ENCODE measurements around the gene REEP1.
A peak's percentile ranks its signal among the peaks of the same experiment; 100 is the strongest.

DNA sequence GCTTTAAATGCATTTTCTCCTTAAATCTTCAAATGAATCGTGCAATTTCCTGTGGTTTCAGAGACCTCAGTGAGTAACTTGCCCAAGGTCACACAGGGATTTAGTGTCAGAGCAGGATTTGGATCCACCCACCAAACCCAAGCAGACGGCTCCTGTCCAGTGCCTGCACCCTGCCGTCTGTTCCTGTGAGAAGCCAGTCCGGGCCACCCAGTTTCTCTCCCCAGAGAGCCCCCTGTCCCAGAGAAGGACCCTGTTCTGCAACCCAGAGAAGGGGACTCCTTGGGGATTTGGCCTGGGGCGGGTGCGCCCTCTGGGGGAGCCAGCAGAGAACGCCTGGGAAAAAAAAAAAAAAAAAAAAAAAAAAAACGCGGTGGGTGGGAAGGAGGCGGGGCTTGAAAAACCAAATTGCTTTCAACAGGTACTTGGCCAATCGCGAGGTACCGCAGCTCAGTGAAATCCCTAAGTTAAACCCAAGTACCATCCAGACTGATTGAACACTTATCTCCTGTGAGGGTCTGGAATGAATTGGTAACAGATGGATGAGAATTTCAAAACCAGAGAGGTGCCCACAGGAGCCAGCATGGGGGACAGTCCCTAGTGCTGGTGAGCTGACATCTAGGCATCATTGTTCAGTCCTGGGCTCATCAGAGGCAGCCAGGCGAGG is 30.9 kb upstream of the REEP1 start:
- TF ChIP-seq, protein P1, sequence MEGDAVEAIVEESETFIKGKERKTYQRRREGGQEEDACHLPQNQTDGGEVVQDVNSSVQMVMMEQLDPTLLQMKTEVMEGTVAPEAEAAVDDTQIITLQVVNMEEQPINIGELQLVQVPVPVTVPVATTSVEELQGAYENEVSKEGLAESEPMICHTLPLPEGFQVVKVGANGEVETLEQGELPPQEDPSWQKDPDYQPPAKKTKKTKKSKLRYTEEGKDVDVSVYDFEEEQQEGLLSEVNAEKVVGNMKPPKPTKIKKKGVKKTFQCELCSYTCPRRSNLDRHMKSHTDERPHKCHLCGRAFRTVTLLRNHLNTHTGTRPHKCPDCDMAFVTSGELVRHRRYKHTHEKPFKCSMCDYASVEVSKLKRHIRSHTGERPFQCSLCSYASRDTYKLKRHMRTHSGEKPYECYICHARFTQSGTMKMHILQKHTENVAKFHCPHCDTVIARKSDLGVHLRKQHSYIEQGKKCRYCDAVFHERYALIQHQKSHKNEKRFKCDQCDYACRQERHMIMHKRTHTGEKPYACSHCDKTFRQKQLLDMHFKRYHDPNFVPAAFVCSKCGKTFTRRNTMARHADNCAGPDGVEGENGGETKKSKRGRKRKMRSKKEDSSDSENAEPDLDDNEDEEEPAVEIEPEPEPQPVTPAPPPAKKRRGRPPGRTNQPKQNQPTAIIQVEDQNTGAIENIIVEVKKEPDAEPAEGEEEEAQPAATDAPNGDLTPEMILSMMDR (IDR thresholded peaks at IDR 0.05) = peak; percentile 83
- TF ChIP-seq POLR2AphosphoS5 (IDR thresholded peaks at IDR 0.05; ENCODE audit: low read depth, low read length) (no peak), TCF7L2 (IDR thresholded peaks at IDR 0.05; ENCODE audit: low read depth, low read length) (no peak), SIN3A (IDR thresholded peaks at IDR 0.05; ENCODE audit: borderline replicate concordance, insufficient read depth, low read depth, low read length) (no peak)
- TF ChIP-seq, protein P2, sequence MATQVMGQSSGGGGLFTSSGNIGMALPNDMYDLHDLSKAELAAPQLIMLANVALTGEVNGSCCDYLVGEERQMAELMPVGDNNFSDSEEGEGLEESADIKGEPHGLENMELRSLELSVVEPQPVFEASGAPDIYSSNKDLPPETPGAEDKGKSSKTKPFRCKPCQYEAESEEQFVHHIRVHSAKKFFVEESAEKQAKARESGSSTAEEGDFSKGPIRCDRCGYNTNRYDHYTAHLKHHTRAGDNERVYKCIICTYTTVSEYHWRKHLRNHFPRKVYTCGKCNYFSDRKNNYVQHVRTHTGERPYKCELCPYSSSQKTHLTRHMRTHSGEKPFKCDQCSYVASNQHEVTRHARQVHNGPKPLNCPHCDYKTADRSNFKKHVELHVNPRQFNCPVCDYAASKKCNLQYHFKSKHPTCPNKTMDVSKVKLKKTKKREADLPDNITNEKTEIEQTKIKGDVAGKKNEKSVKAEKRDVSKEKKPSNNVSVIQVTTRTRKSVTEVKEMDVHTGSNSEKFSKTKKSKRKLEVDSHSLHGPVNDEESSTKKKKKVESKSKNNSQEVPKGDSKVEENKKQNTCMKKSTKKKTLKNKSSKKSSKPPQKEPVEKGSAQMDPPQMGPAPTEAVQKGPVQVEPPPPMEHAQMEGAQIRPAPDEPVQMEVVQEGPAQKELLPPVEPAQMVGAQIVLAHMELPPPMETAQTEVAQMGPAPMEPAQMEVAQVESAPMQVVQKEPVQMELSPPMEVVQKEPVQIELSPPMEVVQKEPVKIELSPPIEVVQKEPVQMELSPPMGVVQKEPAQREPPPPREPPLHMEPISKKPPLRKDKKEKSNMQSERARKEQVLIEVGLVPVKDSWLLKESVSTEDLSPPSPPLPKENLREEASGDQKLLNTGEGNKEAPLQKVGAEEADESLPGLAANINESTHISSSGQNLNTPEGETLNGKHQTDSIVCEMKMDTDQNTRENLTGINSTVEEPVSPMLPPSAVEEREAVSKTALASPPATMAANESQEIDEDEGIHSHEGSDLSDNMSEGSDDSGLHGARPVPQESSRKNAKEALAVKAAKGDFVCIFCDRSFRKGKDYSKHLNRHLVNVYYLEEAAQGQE (IDR thresholded peaks at IDR 0.05; ENCODE audit: insufficient read depth in 1 of 2, low read depth in 2 of 2, low read length in 1 of 2) = no peak

All from Panc1 (cell line).